SU-DHL-6 (cell line): ENCODE measurements around the gene TGFA.

Experiments
- H2AFZ ChIP-seq: fragments of 200-600 bp; sonication (generic); 2 replicates; pipeline ENCODE4 v1.6.1; 2014; ENCODE audit warnings: low read depth, mild to moderate bottlenecking, moderate library complexity, mixed read lengths, antibody characterized with exemption, low read length; ENCODE audit not compliant: severe bottlenecking
- H3F3A ChIP-seq: fragments of 200-600 bp; shearing (Covaris generic); 2 replicates; pipeline ENCODE4 v1.6.0; 2016; ENCODE audit warnings: antibody characterized with exemption, mild to moderate bottlenecking; ENCODE audit not compliant: insufficient read depth
- H3K27ac ChIP-seq: fragments of 200-600 bp; sonication (generic); 2 replicates; pipeline ENCODE4 v1.5.1; 2016; ENCODE audit warnings: low read depth, mild to moderate bottlenecking, low read length, moderate library complexity, mixed read lengths
- H3K27me3 ChIP-seq: fragments of 200-600 bp; sonication (generic), shearing (Covaris generic); 2 replicates; pipeline ENCODE4 v1.6.0; 2014; ENCODE audit warnings: mild to moderate bottlenecking, low read length
- H3K36me3 ChIP-seq: fragments of 200-600 bp; sonication (generic); 2 replicates; pipeline ENCODE4 v1.6.1; 2014; ENCODE audit warnings: mild to moderate bottlenecking, low read length, mixed read lengths
- H3K4me2 ChIP-seq: fragments of 300-600, 200-600 bp; shearing (Covaris generic), sonication (generic); 2 replicates; pipeline ENCODE4 v1.6.0; 2014; ENCODE audit warnings: low read length, low read depth, mild to moderate bottlenecking; ENCODE audit not compliant: poor library complexity, severe bottlenecking
- H3K4me3 ChIP-seq: fragments of 200-600 bp; sonication (generic); 2 replicates; pipeline ENCODE4 v1.5.1; 2014; ENCODE audit warnings: antibody characterized with exemption, low read length, mild to moderate bottlenecking, mixed read lengths; ENCODE audit not compliant: insufficient read depth, poor library complexity, severe bottlenecking
- H3K79me2 ChIP-seq: fragments of 200-600 bp; sonication (generic); 2 replicates; pipeline ENCODE4 v1.6.1; 2014; ENCODE audit warnings: mild to moderate bottlenecking, low read length, moderate library complexity; ENCODE audit not compliant: insufficient read depth
- H3K9ac ChIP-seq: fragments of 200-600 bp; sonication (generic); 2 replicates; pipeline ENCODE4 v1.7.0; 2014; ENCODE audit warnings: mild to moderate bottlenecking, low read length
- H3K9me2 ChIP-seq: fragments of 200-600 bp; sonication (generic); replicated peaks from 2 replicates; pipeline ENCODE4 v1.6.1; 2014; ENCODE audit warnings: low read length; ENCODE audit not compliant: insufficient read depth
- H3K9me3 ChIP-seq: fragments of 200-600 bp; sonication (generic); 2 replicates; pipeline ENCODE4 v1.6.1; 2014; ENCODE audit warnings: low read length, mixed read lengths; ENCODE audit not compliant: insufficient read depth
- H4K20me1 ChIP-seq: fragments of 200-600 bp; sonication (generic); 2 replicates; pipeline ENCODE4 v1.6.1; 2014; ENCODE audit warnings: low read depth, mild to moderate bottlenecking, antibody characterized with exemption, low read length, moderate library complexity, mixed read lengths
- CTCF ChIP-seq: fragments of 200-600 bp; sonication (generic); IDR thresholded peaks from one replicate; pipeline ENCODE4 v1.5.1; 2017; ENCODE audit warnings: antibody characterized with exemption, mild to moderate bottlenecking, low read length, moderate library complexity; ENCODE audit not compliant: insufficient read depth, poor library complexity, severe bottlenecking
- EZH2phosphoT487 ChIP-seq: fragments of 200-600 bp; sonication (generic), shearing (Covaris generic); conservative IDR thresholded peaks from 2 replicates; pipeline ENCODE4 v1.6.1; 2018; ENCODE audit warnings: mild to moderate bottlenecking, antibody characterized with exemption, low read length, moderate library complexity, mixed read lengths

Gene TGFA

GRCh38 chr2:70504750-70505149 is 48.9 kb downstream of the TGFA start:
- no peaks in the 10 kb centered on the region for H3K9me3 ChIP-seq
- H3K27ac ChIP-seq = no peak overlapping the region
- H3K4me3 ChIP-seq = no peak overlapping the region
- no peaks in the 10 kb centered on the region for H3K9me2 ChIP-seq
- H2AFZ ChIP-seq = no peak overlapping the region
- no peaks in the 10 kb centered on the region for H3K79me2 ChIP-seq
- H3F3A ChIP-seq = no peaks in the 10 kb centered on the region
- no peak overlapping the region for H3K9ac ChIP-seq
- H3K4me2 ChIP-seq = no peak overlapping the region
- H3K36me3 ChIP-seq = no peaks in the 10 kb centered on the region
- TF ChIP-seq EZH2phosphoT487 (no peak), CTCF (no peak)
- no peaks in the 10 kb centered on the region for H3K27me3 ChIP-seq
- H4K20me1 ChIP-seq = no peaks in the 10 kb centered on the region

- Histone ChIP-seq H3K4me2 (no peak overlapping the region), H3F3A (no peaks in the 10 kb centered on the region), H3K27ac (no peak overlapping the region), H3K9ac (no peak overlapping the region), H3K36me3 (no peaks in the 10 kb centered on the region), H3K27me3 (no peaks in the 10 kb centered on the region), H2AFZ (no peak overlapping the region), H3K9me2 (no peaks in the 10 kb centered on the region), H4K20me1 (no peaks in the 10 kb centered on the region), H3K9me3 (no peaks in the 10 kb centered on the region), H3K4me3 (no peak overlapping the region), H3K79me2 (no peaks in the 10 kb centered on the region)
- TF ChIP-seq EZH2phosphoT487 (no peak), CTCF (no peak)
These were observed 49.7 kb downstream of the TGFA start for GRCh38 chr2:70503896-70504295.

- no peaks in the 10 kb centered on the region for H3K79me2 ChIP-seq
- no peak overlapping the region for H3K27ac ChIP-seq
- H2AFZ ChIP-seq = no peak overlapping the region
- H3K9me2 ChIP-seq = no peaks in the 10 kb centered on the region
- H4K20me1 ChIP-seq = no peaks in the 10 kb centered on the region
- no peak overlapping the region for H3K4me3 ChIP-seq
- no peaks in the 10 kb centered on the region for H3F3A ChIP-seq
- H3K9ac ChIP-seq = no peak overlapping the region
- H3K27me3 ChIP-seq = no peaks in the 10 kb centered on the region
- H3K4me2 ChIP-seq = no peak overlapping the region
- H3K36me3 ChIP-seq = no peaks in the 10 kb centered on the region
- TF ChIP-seq CTCF (no peak), EZH2phosphoT487 (no peak)
- H3K9me3 ChIP-seq = no peaks in the 10 kb centered on the region
These were observed 51.9 kb downstream of the TGFA start for GRCh38 chr2:70501728-70502127.

- H2AFZ ChIP-seq = no peak overlapping the region
- H3K4me2 ChIP-seq = no peak overlapping the region
- no peak overlapping the region for H3K9ac ChIP-seq
- H3K79me2 ChIP-seq = no peaks in the 10 kb centered on the region
- H4K20me1 ChIP-seq = no peaks in the 10 kb centered on the region
- H3F3A ChIP-seq = no peaks in the 10 kb centered on the region
- TF ChIP-seq CTCF = no peak
- TF ChIP-seq EZH2phosphoT487 = no peak
- no peaks in the 10 kb centered on the region for H3K9me3 ChIP-seq
- no peak overlapping the region for H3K4me3 ChIP-seq
- no peaks in the 10 kb centered on the region for H3K9me2 ChIP-seq
- H3K27me3 ChIP-seq = no peaks in the 10 kb centered on the region
- no peak overlapping the region for H3K27ac ChIP-seq
- no peaks in the 10 kb centered on the region for H3K36me3 ChIP-seq
These were observed 52.4 kb downstream of the TGFA start for GRCh38 chr2:70501215-70501614.
